ENCODE data around the gene RPS6KB2.

The RPS6KB2 gene

GRCh38 chr11:67442504-67443404 is 14.5 kb downstream of the RPS6KB2 start:
- peak overlapping the region; percentile 82 for H3K4me3 ChIP-seq (ENCODE audit: low read length)
- DNase-seq (ENCODE audit: low read depth) = no peak
- TF ChIP-seq, protein P1, sequence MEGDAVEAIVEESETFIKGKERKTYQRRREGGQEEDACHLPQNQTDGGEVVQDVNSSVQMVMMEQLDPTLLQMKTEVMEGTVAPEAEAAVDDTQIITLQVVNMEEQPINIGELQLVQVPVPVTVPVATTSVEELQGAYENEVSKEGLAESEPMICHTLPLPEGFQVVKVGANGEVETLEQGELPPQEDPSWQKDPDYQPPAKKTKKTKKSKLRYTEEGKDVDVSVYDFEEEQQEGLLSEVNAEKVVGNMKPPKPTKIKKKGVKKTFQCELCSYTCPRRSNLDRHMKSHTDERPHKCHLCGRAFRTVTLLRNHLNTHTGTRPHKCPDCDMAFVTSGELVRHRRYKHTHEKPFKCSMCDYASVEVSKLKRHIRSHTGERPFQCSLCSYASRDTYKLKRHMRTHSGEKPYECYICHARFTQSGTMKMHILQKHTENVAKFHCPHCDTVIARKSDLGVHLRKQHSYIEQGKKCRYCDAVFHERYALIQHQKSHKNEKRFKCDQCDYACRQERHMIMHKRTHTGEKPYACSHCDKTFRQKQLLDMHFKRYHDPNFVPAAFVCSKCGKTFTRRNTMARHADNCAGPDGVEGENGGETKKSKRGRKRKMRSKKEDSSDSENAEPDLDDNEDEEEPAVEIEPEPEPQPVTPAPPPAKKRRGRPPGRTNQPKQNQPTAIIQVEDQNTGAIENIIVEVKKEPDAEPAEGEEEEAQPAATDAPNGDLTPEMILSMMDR (conservative IDR thresholded peaks at IDR 0.05; ENCODE audit: low read length) = no peak

GRCh38 chr11:67445515-67445914 is 17.2 kb downstream of the RPS6KB2 start:
- TF ChIP-seq, protein P1 (conservative IDR thresholded peaks at IDR 0.05; ENCODE audit: low read length) = no peak
- no peak overlapping the region for H3K4me3 ChIP-seq (ENCODE audit: low read length)
- DNase-seq (ENCODE audit: low read depth) = no peak

- no peak for DNase-seq (ENCODE audit: low read depth)
- H3K4me3 ChIP-seq (ENCODE audit: low read length) = no peak overlapping the region
- TF ChIP-seq, protein P1 (conservative IDR thresholded peaks at IDR 0.05; ENCODE audit: low read length) = no peak
These were observed 19.9 kb downstream of the RPS6KB2 start for GRCh38 chr11:67448220-67448609.

DNA sequence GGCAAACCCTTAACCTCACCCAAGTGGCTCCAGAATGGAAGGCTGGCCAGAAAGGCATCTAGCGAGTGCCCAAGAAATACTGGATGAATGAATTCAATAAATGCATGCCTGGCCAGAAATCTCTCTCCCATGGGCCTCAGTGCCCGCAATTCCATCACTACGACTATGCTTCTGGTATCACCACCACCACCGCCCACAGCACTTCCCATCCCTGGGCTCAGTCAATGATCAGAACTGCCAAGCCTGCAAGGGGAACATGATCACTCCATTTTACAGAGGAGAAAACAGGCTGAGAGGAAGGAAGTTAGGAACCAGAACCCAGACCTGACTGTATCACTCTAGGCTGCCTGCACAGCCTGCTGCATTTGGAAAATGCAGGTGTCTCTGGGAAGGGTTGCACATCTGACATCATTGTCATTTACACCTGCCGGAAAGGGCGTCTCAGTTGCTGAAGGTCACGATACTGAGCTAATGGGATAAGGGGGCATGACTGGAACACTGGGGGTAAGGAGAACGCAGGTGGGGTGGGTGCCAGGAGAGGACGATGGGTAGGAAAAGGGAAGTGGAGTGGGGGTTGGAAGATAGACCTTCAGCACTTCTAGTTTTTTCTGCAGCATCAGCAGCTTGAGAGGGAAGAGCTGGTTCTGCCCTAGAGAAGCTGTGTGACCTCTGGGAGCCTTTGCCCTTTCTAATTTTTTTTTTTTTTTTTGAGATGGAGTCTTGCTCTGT is 21.0 kb downstream of the RPS6KB2 start:
- TF ChIP-seq, protein P1 (conservative IDR thresholded peaks at IDR 0.05; ENCODE audit: low read length) = no peak
- no peak overlapping the region for H3K4me3 ChIP-seq (ENCODE audit: low read length)
- no peak for DNase-seq (ENCODE audit: low read depth)

- DNase-seq (ENCODE audit: low read depth) = no peak
- H3K4me3 ChIP-seq (ENCODE audit: low read length) = no peak overlapping the region
- TF ChIP-seq, protein P1 (conservative IDR thresholded peaks at IDR 0.05; ENCODE audit: low read length) = no peak
These were observed 22.7 kb downstream of the RPS6KB2 start for GRCh38 chr11:67450796-67451657.

DNA sequence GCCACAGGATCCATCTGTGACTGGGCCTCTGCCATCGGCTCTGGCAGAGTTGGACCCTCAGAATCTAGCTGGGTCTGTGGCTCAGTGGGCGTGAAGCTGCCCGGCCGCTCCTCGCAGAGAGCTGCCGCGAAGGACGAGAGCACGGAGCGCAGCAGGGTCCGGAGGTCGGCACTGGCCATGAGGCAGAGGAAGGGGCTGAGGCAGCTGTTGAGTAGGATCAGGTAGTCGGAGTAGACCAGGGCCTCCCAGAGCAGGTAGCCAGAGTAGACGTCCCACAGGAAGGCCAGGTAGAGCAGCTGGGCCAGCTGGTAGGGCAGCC is 23.3 kb downstream of the RPS6KB2 start:
- DNase-seq (ENCODE audit: low read depth) = no peak
- TF ChIP-seq, protein P1 (conservative IDR thresholded peaks at IDR 0.05; ENCODE audit: low read length) = no peak

More for the DNA sequence above, 23.3 kb downstream of the RPS6KB2 start:
- H3K4me3 ChIP-seq (ENCODE audit: low read length) = no peak overlapping the region
